ENCODE measurements around the gene RRP15.

RRP15 gene

DNA sequence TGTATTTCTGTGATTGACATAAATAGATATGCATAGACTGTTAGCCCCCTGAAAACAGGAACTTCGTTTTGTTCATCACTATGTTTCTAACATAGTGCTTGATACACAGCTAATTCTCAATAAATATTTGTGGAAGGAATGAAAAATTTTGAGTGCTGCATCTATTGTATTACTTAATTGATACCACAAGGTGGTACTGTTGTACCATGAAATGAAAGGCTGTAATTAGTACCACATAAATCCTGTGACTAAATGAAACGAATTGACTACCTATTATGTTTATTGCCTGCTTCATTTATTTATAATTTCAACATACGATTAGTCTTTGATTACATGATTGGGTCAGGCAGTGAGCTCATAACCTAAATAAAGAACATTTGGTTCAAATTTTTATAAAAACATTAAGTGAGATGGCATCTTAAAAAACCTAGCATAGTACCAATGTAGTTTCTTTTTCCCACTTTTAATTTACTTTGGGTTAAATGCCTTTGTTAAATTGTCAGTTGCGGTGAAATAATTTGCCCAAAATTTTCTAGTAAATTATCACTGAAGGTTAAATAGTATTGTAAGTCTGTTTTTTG lies 45.0 kb downstream of the RRP15 start:
- Histone ChIP-seq H3K9me3 (ENCODE audit: insufficient read depth, low read length) (no peaks in the 10 kb centered on the region), H3K27ac (ENCODE audit: low read length) (no peak overlapping the region), H4K20me1 (ENCODE audit: insufficient read depth, low read length) (no peaks in the 10 kb centered on the region), H3K4me1 (ENCODE audit: low read length) (no peaks in the 10 kb centered on the region), H3K27me3 (ENCODE audit: low read depth, low read length) (no peaks in the 10 kb centered on the region), H3K36me3 (replicated peaks; ENCODE audit: low read depth, low read length) (no peaks in the 10 kb centered on the region), H3K4me2 (ENCODE audit: low read length) (no peak overlapping the region), H3K79me2 (ENCODE audit: low read length) (peaks cover 3% of the 10 kb centered on the region; the same call in 1 of the 2 replicates), H3K9ac (ENCODE audit: low read length) (no peak overlapping the region), H3K4me3 (ENCODE audit: low read length) (no peak overlapping the region), H2AFZ (ENCODE audit: low read depth, low read length) (no peak overlapping the region)
- TF ChIP-seq EZH2phosphoT487 (IDR thresholded peaks at IDR 0.05; ENCODE audit: low read depth) = no peak
- TF ChIP-seq, protein P1, sequence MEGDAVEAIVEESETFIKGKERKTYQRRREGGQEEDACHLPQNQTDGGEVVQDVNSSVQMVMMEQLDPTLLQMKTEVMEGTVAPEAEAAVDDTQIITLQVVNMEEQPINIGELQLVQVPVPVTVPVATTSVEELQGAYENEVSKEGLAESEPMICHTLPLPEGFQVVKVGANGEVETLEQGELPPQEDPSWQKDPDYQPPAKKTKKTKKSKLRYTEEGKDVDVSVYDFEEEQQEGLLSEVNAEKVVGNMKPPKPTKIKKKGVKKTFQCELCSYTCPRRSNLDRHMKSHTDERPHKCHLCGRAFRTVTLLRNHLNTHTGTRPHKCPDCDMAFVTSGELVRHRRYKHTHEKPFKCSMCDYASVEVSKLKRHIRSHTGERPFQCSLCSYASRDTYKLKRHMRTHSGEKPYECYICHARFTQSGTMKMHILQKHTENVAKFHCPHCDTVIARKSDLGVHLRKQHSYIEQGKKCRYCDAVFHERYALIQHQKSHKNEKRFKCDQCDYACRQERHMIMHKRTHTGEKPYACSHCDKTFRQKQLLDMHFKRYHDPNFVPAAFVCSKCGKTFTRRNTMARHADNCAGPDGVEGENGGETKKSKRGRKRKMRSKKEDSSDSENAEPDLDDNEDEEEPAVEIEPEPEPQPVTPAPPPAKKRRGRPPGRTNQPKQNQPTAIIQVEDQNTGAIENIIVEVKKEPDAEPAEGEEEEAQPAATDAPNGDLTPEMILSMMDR (IDR thresholded peaks at IDR 0.05; ENCODE audit: low read depth, low read length) = peak; percentile 83

GRCh38 chr1:218332416-218332815 lies 47.3 kb downstream of the RRP15 start:
- TF ChIP-seq, protein P1 (IDR thresholded peaks at IDR 0.05; ENCODE audit: low read depth, low read length) = no peak
- no peak for TF ChIP-seq EZH2phosphoT487 (IDR thresholded peaks at IDR 0.05; ENCODE audit: low read depth)
- Histone ChIP-seq H3K9ac (ENCODE audit: low read length) (no peak overlapping the region), H3K27ac (ENCODE audit: low read length) (no peak overlapping the region), H3K9me3 (ENCODE audit: insufficient read depth, low read length) (no peaks in the 10 kb centered on the region), H3K4me3 (ENCODE audit: low read length) (no peak overlapping the region), H4K20me1 (ENCODE audit: insufficient read depth, low read length) (no peaks in the 10 kb centered on the region), H3K27me3 (ENCODE audit: low read depth, low read length) (no peaks in the 10 kb centered on the region), H3K4me2 (ENCODE audit: low read length) (no peak overlapping the region), H3K4me1 (ENCODE audit: low read length) (no peaks in the 10 kb centered on the region), H3K36me3 (replicated peaks; ENCODE audit: low read depth, low read length) (peaks cover 4% of the 10 kb centered on the region), H2AFZ (ENCODE audit: low read depth, low read length) (no peak overlapping the region), H3K79me2 (ENCODE audit: low read length) (no peaks in the 10 kb centered on the region)

DNA sequence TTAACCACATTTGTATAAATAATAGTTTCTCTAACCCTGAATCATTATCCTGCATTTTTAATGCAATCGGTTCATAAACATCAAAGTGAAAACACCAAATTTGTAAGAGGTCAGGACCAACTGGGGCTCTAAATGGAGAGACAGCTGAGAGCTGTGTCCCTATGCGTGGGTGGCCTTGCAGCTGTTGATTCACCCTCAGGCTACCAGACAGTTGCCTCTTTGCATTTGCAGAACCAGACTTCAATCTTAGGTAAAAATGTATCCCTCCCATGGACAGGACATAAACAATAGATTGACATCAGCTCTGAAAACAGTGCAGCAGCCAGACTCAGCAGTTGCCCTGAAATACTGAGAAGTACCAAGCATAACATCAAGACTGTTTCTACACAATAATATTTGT lies 51.2 kb downstream of the RRP15 start:
- no peak overlapping the region for H3K4me3 ChIP-seq (ENCODE audit: low read length)
- no peaks in the 10 kb centered on the region for H4K20me1 ChIP-seq (ENCODE audit: insufficient read depth, low read length)
- no peak overlapping the region for H2AFZ ChIP-seq (ENCODE audit: low read depth, low read length)
- no peak overlapping the region for H3K9ac ChIP-seq (ENCODE audit: low read length)
- H3K4me2 ChIP-seq (ENCODE audit: low read length) = no peak overlapping the region
- no peaks in the 10 kb centered on the region for H3K9me3 ChIP-seq (ENCODE audit: insufficient read depth, low read length)
- H3K4me1 ChIP-seq (ENCODE audit: low read length) = no peaks in the 10 kb centered on the region
- no peaks in the 10 kb centered on the region for H3K79me2 ChIP-seq (ENCODE audit: low read length)
- H3K36me3 ChIP-seq (replicated peaks; ENCODE audit: low read depth, low read length) = peaks cover 5% of the 10 kb centered on the region
- no peaks in the 10 kb centered on the region for H3K27me3 ChIP-seq (ENCODE audit: low read depth, low read length)
- H3K27ac ChIP-seq (ENCODE audit: low read length) = no peak overlapping the region
- TF ChIP-seq, protein P1 (IDR thresholded peaks at IDR 0.05; ENCODE audit: low read depth, low read length) = no peak
- no peak for TF ChIP-seq EZH2phosphoT487 (IDR thresholded peaks at IDR 0.05; ENCODE audit: low read depth)

DNA sequence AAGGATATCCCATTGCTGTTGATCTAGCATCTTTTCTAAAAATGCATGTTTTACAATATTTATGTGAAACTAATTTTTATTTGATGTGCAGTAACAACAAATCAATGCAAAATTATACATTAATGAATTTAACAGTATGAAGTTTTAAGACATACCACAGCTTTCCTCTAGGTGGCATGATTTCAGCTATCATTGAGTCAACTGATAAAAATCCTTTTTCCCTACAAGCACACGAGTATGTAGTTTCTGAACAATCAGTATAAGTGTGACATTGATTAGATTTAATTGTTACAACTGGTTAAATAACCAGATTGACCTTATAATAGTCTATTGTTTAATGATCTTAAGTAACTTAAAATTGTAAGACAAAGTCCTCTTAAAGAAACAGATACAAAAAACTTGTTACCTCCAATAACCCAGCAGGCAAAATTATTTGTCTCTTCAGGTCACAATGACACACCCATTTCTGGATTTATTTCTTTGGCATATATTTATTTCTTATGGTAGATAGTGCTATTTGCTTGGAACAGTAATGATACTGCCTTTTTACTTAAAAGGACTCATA lies 54.3 kb downstream of the RRP15 start:
- Histone ChIP-seq H3K79me2 (ENCODE audit: low read length) (no peaks in the 10 kb centered on the region), H3K27ac (ENCODE audit: low read length) (no peak overlapping the region), H3K4me3 (ENCODE audit: low read length) (no peak overlapping the region), H2AFZ (ENCODE audit: low read depth, low read length) (no peak overlapping the region), H3K9me3 (ENCODE audit: insufficient read depth, low read length) (no peaks in the 10 kb centered on the region), H3K36me3 (replicated peaks; ENCODE audit: low read depth, low read length) (peaks cover 11% of the 10 kb centered on the region), H3K4me2 (ENCODE audit: low read length) (no peak overlapping the region), H3K4me1 (ENCODE audit: low read length) (no peaks in the 10 kb centered on the region), H3K9ac (ENCODE audit: low read length) (no peak overlapping the region), H3K27me3 (ENCODE audit: low read depth, low read length) (no peaks in the 10 kb centered on the region), H4K20me1 (ENCODE audit: insufficient read depth, low read length) (no peaks in the 10 kb centered on the region)
- TF ChIP-seq, protein P1 (IDR thresholded peaks at IDR 0.05; ENCODE audit: low read depth, low read length) = peak; percentile 86
- no peak for TF ChIP-seq EZH2phosphoT487 (IDR thresholded peaks at IDR 0.05; ENCODE audit: low read depth)
